Parathyroid adenoma (tissue), 2 donors: ENCODE data around the gene GID4.

Experiments
- H2AFZ ChIP-seq: fragments of 300-600 bp; sonication (generic); one replicate; pipeline ENCODE4 v1.7.0; 2017; ENCODE audit warnings: antibody characterized with exemption, mild to moderate bottlenecking
- H3K27ac ChIP-seq: fragments of 300-600 bp; sonication (generic); one replicate; pipeline ENCODE4 v1.7.0; 2017
- H3K27me3 ChIP-seq: fragments of 300-600 bp; sonication (generic); one replicate; pipeline ENCODE4 v1.7.0; 2017; ENCODE audit warnings: low read length; ENCODE audit not compliant: control insufficient read depth, insufficient read depth
- H3K36me3 ChIP-seq: fragments of 300-600 bp; sonication (generic); one replicate; pipeline ENCODE4 v1.7.0; 2017; ENCODE audit warnings: low read length; ENCODE audit not compliant: control insufficient read depth, insufficient read depth
- H3K4me1 ChIP-seq: fragments of 300-600 bp; sonication (generic); one replicate; pipeline ENCODE4 v1.7.0; 2017; ENCODE audit warnings: control low read depth
- H3K4me2 ChIP-seq: fragments of 300-600 bp; sonication (generic); one replicate; pipeline ENCODE4 v1.7.0; 2017; ENCODE audit warnings: low read length
- H3K4me3 ChIP-seq: fragments of 300-600 bp; sonication (generic); one replicate; pipeline ENCODE4 v1.7.0; 2017; ENCODE audit warnings: low read depth, low read length
- H3K79me2 ChIP-seq: fragments of 300-600 bp; sonication (generic); one replicate; pipeline ENCODE4 v1.7.0; 2017; ENCODE audit warnings: control low read depth
- H3K9ac ChIP-seq: fragments of 300-600 bp; sonication (generic); one replicate; pipeline ENCODE4 v1.7.0; 2017; ENCODE audit warnings: mild to moderate bottlenecking
- H3K9me3 ChIP-seq: fragments of 300-600 bp; sonication (generic); one replicate; pipeline ENCODE4 v1.7.0; 2017; ENCODE audit warnings: low read length; ENCODE audit not compliant: control insufficient read depth
- CTCF ChIP-seq: fragments of 300-600 bp; sonication (generic); IDR thresholded peaks from one replicate; pipeline ENCODE4 v1.7.0; 2017; ENCODE audit warnings: antibody characterized with exemption, mild to moderate bottlenecking
- donor health status: primary hyperparathyroidism.

GID4 gene

GRCh38 chr17:18105027-18105426 is 65.8 kb downstream of the GID4 start:
- H3K27ac ChIP-seq = no peak overlapping the region
- no peaks in the 10 kb centered on the region for H3K79me2 ChIP-seq
- no peaks in the 10 kb centered on the region for H3K9me3 ChIP-seq
- no peak for TF ChIP-seq CTCF
- H3K27me3 ChIP-seq = no peaks in the 10 kb centered on the region
- no peak overlapping the region for H3K9ac ChIP-seq
- H2AFZ ChIP-seq = no peak overlapping the region
- H3K4me2 ChIP-seq = no peak overlapping the region
- H3K4me3 ChIP-seq = no peak overlapping the region
- H3K4me1 ChIP-seq = no peaks in the 10 kb centered on the region
- H3K36me3 ChIP-seq = no peaks in the 10 kb centered on the region

- Histone ChIP-seq H3K27ac (no peak overlapping the region), H3K27me3 (no peaks in the 10 kb centered on the region), H2AFZ (no peak overlapping the region), H3K4me3 (no peak overlapping the region), H3K9me3 (no peaks in the 10 kb centered on the region), H3K79me2 (no peaks in the 10 kb centered on the region), H3K9ac (no peak overlapping the region), H3K4me2 (no peak overlapping the region), H3K4me1 (no peaks in the 10 kb centered on the region), H3K36me3 (no peaks in the 10 kb centered on the region)
- TF ChIP-seq CTCF = no peak
Measured at GRCh38 chr17:18105595-18105994, 66.4 kb downstream of the GID4 start.

GRCh38 chr17:18106211-18106610 is 67.0 kb downstream of the GID4 start:
- Histone ChIP-seq H3K9me3 (no peaks in the 10 kb centered on the region), H3K4me3 (no peak overlapping the region), H3K79me2 (no peaks in the 10 kb centered on the region), H3K36me3 (no peaks in the 10 kb centered on the region), H3K27ac (no peak overlapping the region), H3K4me1 (no peaks in the 10 kb centered on the region), H2AFZ (no peak overlapping the region), H3K4me2 (no peak overlapping the region), H3K27me3 (no peaks in the 10 kb centered on the region), H3K9ac (no peak overlapping the region)
- no peak for TF ChIP-seq CTCF

GRCh38 chr17:18107061-18107790 is 68.0 kb downstream of the GID4 start:
- TF ChIP-seq CTCF = no peak

GRCh38 chr17:18107971-18108370 is 68.8 kb downstream of the GID4 start:
- Histone ChIP-seq H3K9ac (no peak overlapping the region), H3K79me2 (no peaks in the 10 kb centered on the region), H3K27ac (no peak overlapping the region), H3K36me3 (no peaks in the 10 kb centered on the region), H3K27me3 (no peaks in the 10 kb centered on the region), H2AFZ (no peak overlapping the region), H3K9me3 (no peaks in the 10 kb centered on the region), H3K4me2 (no peak overlapping the region), H3K4me3 (no peak overlapping the region), H3K4me1 (no peaks in the 10 kb centered on the region)
- TF ChIP-seq CTCF = no peak

More at GRCh38 chr17:18107061-18107790, 68.0 kb downstream of the GID4 start:
- Histone ChIP-seq H3K4me3 (no peak overlapping the region), H3K4me2 (no peak overlapping the region), H2AFZ (no peak overlapping the region), H3K27ac (no peak overlapping the region), H3K9ac (no peak overlapping the region), H3K36me3 (no peaks in the 10 kb centered on the region), H3K9me3 (no peaks in the 10 kb centered on the region), H3K27me3 (no peaks in the 10 kb centered on the region), H3K4me1 (no peaks in the 10 kb centered on the region), H3K79me2 (no peaks in the 10 kb centered on the region)
